Liver (tissue), 9 donors: ENCODE measurements around the gene IKZF4. TPM values are rescaled to one million over a fixed set of nuclear protein-coding genes. Genes with fewer than 3 reads are reported as not detected.
A peak's percentile ranks its signal among the peaks of the same experiment; 100 is the strongest.

Experiments used
- DNase-seq: peaks from one replicate; pipeline ENCODE4 v3.0.0-alpha.2; 2017; ENCODE audit warnings: low spot score
- H3K27ac ChIP-seq, 2 donors: one replicate each; pipeline ENCODE4 v1.7.0; 2013; ENCODE audit warnings: inconsistent platforms in 2 of 2, low read length in 2 of 2, control low read depth in 1 of 2, low read depth in 1 of 2, mild to moderate bottlenecking in 1 of 2
- H3K27me3 ChIP-seq, 4 donors: one replicate each; pipeline versions ENCODE4 v1.6.1 to v1.7.0; 2013; ENCODE audit warnings: low read length in 3 of 4, inconsistent platforms in 1 of 4, mild to moderate bottlenecking in 1 of 4, moderate library complexity in 1 of 4; ENCODE audit not compliant: control insufficient read depth in 4 of 4, insufficient read depth in 4 of 4
- H3K36me3 ChIP-seq, 4 donors: one replicate each; pipeline versions ENCODE4 v1.6.1 to v1.7.0; 2013; ENCODE audit warnings: low read length in 3 of 4, mild to moderate bottlenecking in 3 of 4, low read depth in 1 of 4, moderate library complexity in 1 of 4; ENCODE audit not compliant: control insufficient read depth in 4 of 4, insufficient read depth in 3 of 4
- H3K4me1 ChIP-seq, 4 donors: one replicate each; pipeline versions ENCODE4 v1.6.1 to v1.7.0; 2013; ENCODE audit warnings: low read length in 3 of 4, mild to moderate bottlenecking in 3 of 4, moderate library complexity in 1 of 4; ENCODE audit not compliant: control insufficient read depth in 4 of 4, insufficient read depth in 4 of 4
- H3K4me3 ChIP-seq, 3 donors: one replicate each; pipeline versions ENCODE4 v1.6.1 to v1.7.0; 2013; ENCODE audit warnings: low read length in 3 of 3, control low read depth in 1 of 3, low read depth in 1 of 3, mild to moderate bottlenecking in 1 of 3
- H3K9ac ChIP-seq, 2 donors: one replicate each; pipeline ENCODE4 v1.7.0; 2013; ENCODE audit warnings: low read length in 2 of 2, mild to moderate bottlenecking in 2 of 2, moderate library complexity in 2 of 2, control low read depth in 1 of 2, low read depth in 1 of 2
- H3K9me3 ChIP-seq, 4 donors: one replicate each; pipeline versions ENCODE4 v1.6.1 to v1.7.0; 2013; ENCODE audit warnings: low read length in 3 of 4; ENCODE audit not compliant: control insufficient read depth in 4 of 4
- ATF3 ChIP-seq: IDR thresholded peaks from 2 replicates; pipeline ENCODE4 v1.6.1; 2016; ENCODE audit warnings: antibody characterized with exemption
- CTCF ChIP-seq: fragments of 150-350 bp; IDR thresholded peaks from 2 replicates; pipeline ENCODE4 v1.5.1; 2017; ENCODE audit warnings: improper control_type of control experiment, low read depth, low read length; ENCODE audit not compliant: missing input control
- EGR1 ChIP-seq, 2 donors: IDR thresholded peaks; 2 replicates each; pipeline ENCODE4 v1.6.1; 2016 to 2018; ENCODE audit warnings: antibody characterized with exemption in 2 of 2, low read depth in 2 of 2
- FOXA1 ChIP-seq: IDR thresholded peaks from 2 replicates; pipeline ENCODE4 v1.6.1; 2016; ENCODE audit warnings: antibody characterized with exemption
- FOXA2 ChIP-seq: IDR thresholded peaks from 2 replicates; pipeline ENCODE4 v1.6.1; 2016; ENCODE audit warnings: antibody characterized with exemption
- GABPA ChIP-seq, 2 donors: IDR thresholded peaks in 1 of 2; conservative IDR thresholded peaks in 1 of 2; 2 replicates each; pipeline ENCODE4 v1.6.1; 2016; ENCODE audit warnings: antibody characterized with exemption in 2 of 2, mild to moderate bottlenecking in 1 of 2, moderate library complexity in 1 of 2
- HNF4A ChIP-seq, 2 donors: conservative IDR thresholded peaks; 2 replicates each; pipeline ENCODE4 v1.6.1; 2016; ENCODE audit warnings: antibody characterized with exemption in 2 of 2, mild to moderate bottlenecking in 2 of 2
- HNF4G ChIP-seq: IDR thresholded peaks from 2 replicates; pipeline ENCODE4 v1.6.1; 2016; ENCODE audit warnings: antibody characterized with exemption
- JUND ChIP-seq, 2 donors: IDR thresholded peaks; 2 replicates each; pipeline ENCODE4 v1.6.1; 2016; ENCODE audit warnings: antibody characterized with exemption in 2 of 2
- NR2F2 ChIP-seq: IDR thresholded peaks from 2 replicates; pipeline ENCODE4 v1.6.1; 2016; ENCODE audit warnings: antibody characterized with exemption
- RAD21 ChIP-seq, 2 donors: IDR thresholded peaks; 2 replicates each; pipeline ENCODE4 v1.6.1; 2016; ENCODE audit warnings: antibody characterized with exemption in 2 of 2, mild to moderate bottlenecking in 2 of 2
- REST ChIP-seq: IDR thresholded peaks from 2 replicates; pipeline ENCODE4 v1.6.1; 2016; ENCODE audit warnings: antibody characterized with exemption, mild to moderate bottlenecking
- RXRA ChIP-seq, 2 donors: IDR thresholded peaks; 2 replicates each; pipeline ENCODE4 v1.6.1; 2017 to 2018; ENCODE audit warnings: antibody characterized with exemption in 2 of 2, mild to moderate bottlenecking in 1 of 2
- SP1 ChIP-seq: IDR thresholded peaks from 2 replicates; pipeline ENCODE4 v1.6.1; 2018; ENCODE audit warnings: antibody characterized with exemption, mild to moderate bottlenecking
- TAF1 ChIP-seq: conservative IDR thresholded peaks from 2 replicates; pipeline ENCODE4 v1.6.1; 2016; ENCODE audit warnings: antibody characterized with exemption, mild to moderate bottlenecking
- YY1 ChIP-seq: IDR thresholded peaks from 2 replicates; pipeline ENCODE4 v1.6.1; 2016; ENCODE audit warnings: antibody characterized with exemption, mild to moderate bottlenecking
- ZBTB33 ChIP-seq: IDR thresholded peaks from 2 replicates; pipeline ENCODE4 v1.6.1; 2016; ENCODE audit warnings: antibody characterized with exemption
- WGBS: extraction: QIAGEN DNeasy Blood & Tissue Kit; methylation state at CpG from one replicate; pipeline ENCODE4 v1.1.7; 2013; 5-methylcytosine and 5-hydroxymethylcytosine counted together
- polyA plus RNA-seq, 2 donors: library from polyadenylated mRNA; stranded (reverse) in 1 of 2; unstranded in 1 of 2; fragments of 200-250 nt in 1 of 2; fragments of >200 nt in 1 of 2; fragmentation: Nextera tagmentation in 1 of 2; extraction: Ambion mirVana in 1 of 2; gene quantifications; one replicate each; pipeline versions ENCODE4 v1.2.1 to v1.2.3, GENCODE V29; 2013 to 2015
- total RNA-seq, 2 donors: library from RNA; depleted of rRNA; stranded (reverse); fragments of >200 nt; gene quantifications; one replicate each; pipeline ENCODE4 v1.2.3, GENCODE V29; 2014
- donor health status: healthy.
- donor health status: healthy.
- donor health status: healthy.
- donor health status: healthy.
- donor health status: healthy.

The IKZF4 gene
- total RNA-seq: 1 to 10 TPM in 1 of 2 donors, under 1 TPM in 1; 0.47 to 1.9 TPM
- polyA plus RNA-seq: under 1 TPM; 0.69 to 0.80 TPM

- peak; percentile 47 for DNase-seq
- Histone ChIP-seq H3K4me1 (no peaks in the 10 kb centered on the region), H3K36me3 (no peaks in the 10 kb centered on the region), H3K9me3 (no peaks in the 10 kb centered on the region), H3K27me3 (no peaks in the 10 kb centered on the region), H3K4me3 (no peak within 1 kb of the TSS), H3K27ac (peak within 1 kb of the TSS; percentile 20 to 45), H3K9ac (no peak within 1 kb of the TSS)
- WGBS: 75% methylated on average over 10 of the region's 10 CpGs
- peak; percentile 56 for TF ChIP-seq RXRA (IDR thresholded peaks at IDR 0.05)
- TF ChIP-seq NR2F2: peak; percentile 35
- TF ChIP-seq FOXA2: no peak
Observed at GRCh38 chr12:56020423-56021184, at the start of gene IKZF4. Gene IKZF4 (plus strand): TSS chr12:56021043. CDS start chr12:56021494, 451 bp downstream.

- H3K9ac ChIP-seq: no peak overlapping the region
- no peaks in the 10 kb centered on the region for H3K9me3 ChIP-seq
- DNase-seq: no peak
- 69% methylated on average over 3 of the region's 3 CpGs for WGBS
- no peaks in the 10 kb centered on the region for H3K27me3 ChIP-seq
- H3K4me3 ChIP-seq: no peak overlapping the region
- peaks cover 0 to 4% (median 0%) of the 10 kb centered on the region in 4 donors for H3K36me3 ChIP-seq
- H3K4me1 ChIP-seq: peaks cover 13 to 38% (median 24%) of the 10 kb centered on the region in 4 donors
- TF ChIP-seq EGR1 (IDR thresholded peaks at IDR 0.05; ENCODE audit: low read depth in 2 of 2) (no peak), JUND (IDR thresholded peaks at IDR 0.05) (no peak), SP1 (no peak), ATF3 (no peak), RXRA (IDR thresholded peaks at IDR 0.05) (no peak), REST (no peak), FOXA2 (no peak), HNF4A (conservative IDR thresholded peaks at IDR 0.05) (no peak), GABPA (IDR thresholded peaks at IDR 0.05 in 1 of 2, conservative IDR thresholded peaks at IDR 0.05 in 1 of 2) (no peak), ZBTB33 (no peak), RAD21 (IDR thresholded peaks at IDR 0.05) (no peak), NR2F2 (no peak), HNF4G (no peak), FOXA1 (no peak), YY1 (no peak), TAF1 (no peak), CTCF (no peak)
- H3K27ac ChIP-seq: peak overlapping the region in 1 of 2 donors; percentile 88
Observed at GRCh38 chr12:55972042-55972441, 48.8 kb upstream of the IKZF4 start.
